T-helper 1 cell treated with Interleukin-12 subunit alpha and Interleukin-12 subunit beta and Interleukin-4 antibody, amounts not matched to agents 30 μg/mL and 1 μg/mL, for 36 hours (primary cell): Measurements from ENCODE around the gene FAP.

Experiments used
- H3K27ac Mint-ChIP-seq: one replicate; pipeline ENCODE4 v1.8.0; 2021; ENCODE audit warnings: mild to moderate bottlenecking, mixed read lengths
- H3K27me3 Mint-ChIP-seq: one replicate; pipeline ENCODE4 v1.8.0; 2021; ENCODE audit warnings: low read depth, mixed read lengths
- H3K36me3 Mint-ChIP-seq: one replicate; pipeline ENCODE4 v1.8.0; 2021; ENCODE audit warnings: low read depth, mixed read lengths
- H3K4me1 Mint-ChIP-seq: one replicate; pipeline ENCODE4 v1.8.0; 2021; ENCODE audit warnings: low read depth, mixed read lengths
- H3K4me3 Mint-ChIP-seq: one replicate; pipeline ENCODE4 v1.8.0; 2021; ENCODE audit warnings: mild to moderate bottlenecking, moderate library complexity, mixed read lengths
- H3K9me3 Mint-ChIP-seq: one replicate; pipeline ENCODE4 v1.8.0; 2021; ENCODE audit warnings: mixed read lengths

FAP gene

GRCh38 chr2:162185541-162186232 lies 57.6 kb downstream of the FAP start:
- no peaks in the 10 kb centered on the region for H3K36me3 Mint-ChIP-seq
- no peak overlapping the region for H3K4me3 Mint-ChIP-seq
- H3K4me1 Mint-ChIP-seq: no peaks in the 10 kb centered on the region
- no peaks in the 10 kb centered on the region for H3K9me3 Mint-ChIP-seq
- H3K27me3 Mint-ChIP-seq: peaks cover 17% of the 10 kb centered on the region
- no peak overlapping the region for H3K27ac Mint-ChIP-seq

GRCh38 chr2:162184821-162185450 lies 58.3 kb downstream of the FAP start:
- Mint-ChIP-seq H3K36me3 (no peaks in the 10 kb centered on the region), H3K4me1 (no peaks in the 10 kb centered on the region), H3K27me3 (peaks cover 15% of the 10 kb centered on the region), H3K9me3 (no peaks in the 10 kb centered on the region), H3K27ac (no peak overlapping the region), H3K4me3 (no peak overlapping the region)

GRCh38 chr2:162184359-162184758 lies 58.9 kb downstream of the FAP start:
- no peak overlapping the region for H3K4me3 Mint-ChIP-seq
- no peaks in the 10 kb centered on the region for H3K4me1 Mint-ChIP-seq
- no peaks in the 10 kb centered on the region for H3K36me3 Mint-ChIP-seq
- peaks cover 17% of the 10 kb centered on the region for H3K27me3 Mint-ChIP-seq
- H3K27ac Mint-ChIP-seq: no peak overlapping the region
- H3K9me3 Mint-ChIP-seq: no peaks in the 10 kb centered on the region

- Mint-ChIP-seq H3K4me1 (no peaks in the 10 kb centered on the region), H3K27ac (no peak overlapping the region), H3K4me3 (no peak overlapping the region), H3K27me3 (peaks cover 16% of the 10 kb centered on the region), H3K36me3 (no peaks in the 10 kb centered on the region), H3K9me3 (no peaks in the 10 kb centered on the region)
Measured at GRCh38 chr2:162182395-162182794, 60.9 kb downstream of the FAP start.

GRCh38 chr2:162177301-162177700 lies 65.9 kb downstream of the FAP start:
- no peak overlapping the region for H3K27ac Mint-ChIP-seq
- H3K4me1 Mint-ChIP-seq: no peaks in the 10 kb centered on the region
- H3K4me3 Mint-ChIP-seq: no peak overlapping the region
- peaks cover 36% of the 10 kb centered on the region for H3K27me3 Mint-ChIP-seq
- no peaks in the 10 kb centered on the region for H3K9me3 Mint-ChIP-seq
- H3K36me3 Mint-ChIP-seq: no peaks in the 10 kb centered on the region

- Mint-ChIP-seq H3K4me1 (no peaks in the 10 kb centered on the region), H3K27ac (no peak overlapping the region), H3K36me3 (no peaks in the 10 kb centered on the region), H3K27me3 (peaks cover 31% of the 10 kb centered on the region), H3K9me3 (no peaks in the 10 kb centered on the region), H3K4me3 (no peak overlapping the region)
Measured at GRCh38 chr2:162175714-162176113, 67.5 kb downstream of the FAP start.

GRCh38 chr2:162174746-162175145 lies 68.5 kb downstream of the FAP start:
- Mint-ChIP-seq H3K27me3 (peaks cover 32% of the 10 kb centered on the region), H3K36me3 (no peaks in the 10 kb centered on the region), H3K4me1 (no peaks in the 10 kb centered on the region), H3K27ac (no peak overlapping the region), H3K4me3 (no peak overlapping the region), H3K9me3 (no peaks in the 10 kb centered on the region)

- Mint-ChIP-seq H3K9me3 (no peaks in the 10 kb centered on the region), H3K4me1 (no peaks in the 10 kb centered on the region), H3K36me3 (no peaks in the 10 kb centered on the region), H3K27ac (no peak overlapping the region), H3K27me3 (peaks cover 41% of the 10 kb centered on the region), H3K4me3 (no peak overlapping the region)
Measured at GRCh38 chr2:162172802-162173370, 70.4 kb downstream of the FAP start.

- Mint-ChIP-seq H3K27me3 (peaks cover 25% of the 10 kb centered on the region), H3K9me3 (no peaks in the 10 kb centered on the region), H3K27ac (no peak overlapping the region), H3K4me1 (no peaks in the 10 kb centered on the region), H3K36me3 (no peaks in the 10 kb centered on the region), H3K4me3 (no peak overlapping the region)
Measured at GRCh38 chr2:162166745-162167144, 76.5 kb downstream of the FAP start.

GRCh38 chr2:162166174-162166573 lies 77.1 kb downstream of the FAP start:
- H3K27ac Mint-ChIP-seq: no peak overlapping the region
- no peaks in the 10 kb centered on the region for H3K9me3 Mint-ChIP-seq
- no peak overlapping the region for H3K4me3 Mint-ChIP-seq
- H3K4me1 Mint-ChIP-seq: no peaks in the 10 kb centered on the region
- no peaks in the 10 kb centered on the region for H3K36me3 Mint-ChIP-seq
- H3K27me3 Mint-ChIP-seq: peaks cover 25% of the 10 kb centered on the region

GRCh38 chr2:162164802-162165201 lies 78.4 kb downstream of the FAP start:
- no peak overlapping the region for H3K4me3 Mint-ChIP-seq
- peaks cover 23% of the 10 kb centered on the region for H3K27me3 Mint-ChIP-seq
- no peaks in the 10 kb centered on the region for H3K9me3 Mint-ChIP-seq
- H3K27ac Mint-ChIP-seq: no peak overlapping the region
- no peaks in the 10 kb centered on the region for H3K36me3 Mint-ChIP-seq
- H3K4me1 Mint-ChIP-seq: no peaks in the 10 kb centered on the region

- H3K9me3 Mint-ChIP-seq: no peaks in the 10 kb centered on the region
- H3K4me3 Mint-ChIP-seq: no peak overlapping the region
- peaks cover 29% of the 10 kb centered on the region for H3K27me3 Mint-ChIP-seq
- H3K27ac Mint-ChIP-seq: no peak overlapping the region
- H3K36me3 Mint-ChIP-seq: no peaks in the 10 kb centered on the region
- no peaks in the 10 kb centered on the region for H3K4me1 Mint-ChIP-seq
Measured at GRCh38 chr2:162159446-162159845, 83.8 kb downstream of the FAP start.

GRCh38 chr2:162156149-162156548 lies 87.1 kb downstream of the FAP start:
- H3K9me3 Mint-ChIP-seq: no peaks in the 10 kb centered on the region
- H3K27me3 Mint-ChIP-seq: peaks cover 50% of the 10 kb centered on the region

GRCh38 chr2:162155093-162155492 lies 88.2 kb downstream of the FAP start:
- Mint-ChIP-seq H3K36me3 (no peaks in the 10 kb centered on the region), H3K9me3 (no peaks in the 10 kb centered on the region), H3K27me3 (peaks cover 54% of the 10 kb centered on the region), H3K4me1 (peaks cover 6% of the 10 kb centered on the region), H3K27ac (no peak overlapping the region), H3K4me3 (no peak overlapping the region)

More at GRCh38 chr2:162156149-162156548, 87.1 kb downstream of the FAP start:
- H3K27ac Mint-ChIP-seq: no peak overlapping the region
- no peaks in the 10 kb centered on the region for H3K36me3 Mint-ChIP-seq
- H3K4me1 Mint-ChIP-seq: peaks cover 6% of the 10 kb centered on the region
- no peak overlapping the region for H3K4me3 Mint-ChIP-seq

- H3K36me3 Mint-ChIP-seq: no peaks in the 10 kb centered on the region
Measured at GRCh38 chr2:162153608-162154224, 89.5 kb downstream of the FAP start.

More at GRCh38 chr2:162153608-162154224, 89.5 kb downstream of the FAP start:
- Mint-ChIP-seq H3K4me1 (peaks cover 6% of the 10 kb centered on the region), H3K9me3 (no peaks in the 10 kb centered on the region), H3K27me3 (peaks cover 53% of the 10 kb centered on the region), H3K27ac (no peak overlapping the region), H3K4me3 (no peak overlapping the region)
